ENCODE measurements around the gene C6orf15. TPM values are rescaled to one million over a fixed set of nuclear protein-coding genes. Genes with fewer than 3 reads are reported as not detected.

Gene C6orf15
- total RNA-seq, 1 donor from 2014 or later, result not detected

GRCh38 chr6:31111712-31112111 lies 663 bp downstream of the C6orf15 start:
- H3K9ac ChIP-seq (ENCODE audit: low read depth in 1 of 3, low read length in 3 of 3), result no peak overlapping the region
- no peak overlapping the region for H3K4me3 ChIP-seq (ENCODE audit: low read length in 3 of 3)
- no peaks in the 10 kb centered on the region for H3K9me3 ChIP-seq (ENCODE audit: control insufficient read depth in 3 of 3, low read length in 3 of 3)
- peaks cover 7 to 19% (median 12%) of the 10 kb centered on the region in 3 donors for H3K4me1 ChIP-seq (ENCODE audit: control insufficient read depth in 3 of 3, insufficient read depth in 3 of 3, low read length in 3 of 3)
- peaks cover 4 to 13% (median 8%) of the 10 kb centered on the region in 3 donors for H3K27me3 ChIP-seq (ENCODE audit: control insufficient read depth in 3 of 3, insufficient read depth in 3 of 3, low read length in 3 of 3)
- no peaks in the 10 kb centered on the region for H3K36me3 ChIP-seq (ENCODE audit: control insufficient read depth in 3 of 3, insufficient read depth in 3 of 3, low read length in 3 of 3)
- H3K27ac ChIP-seq (ENCODE audit: low read depth, low read length), result no peak overlapping the region

GRCh38 chr6:31110825-31111582 lies 1.4 kb downstream of the C6orf15 start:
- Histone ChIP-seq H3K9me3 (ENCODE audit: control insufficient read depth in 3 of 3, low read length in 3 of 3) (no peaks in the 10 kb centered on the region), H3K9ac (ENCODE audit: low read depth in 1 of 3, low read length in 3 of 3) (no peak overlapping the region), H3K36me3 (ENCODE audit: control insufficient read depth in 3 of 3, insufficient read depth in 3 of 3, low read length in 3 of 3) (no peaks in the 10 kb centered on the region), H3K4me1 (ENCODE audit: control insufficient read depth in 3 of 3, insufficient read depth in 3 of 3, low read length in 3 of 3) (peaks cover 7 to 13% (median 12%) of the 10 kb centered on the region in 3 donors), H3K4me3 (ENCODE audit: low read length in 3 of 3) (no peak overlapping the region), H3K27me3 (ENCODE audit: control insufficient read depth in 3 of 3, insufficient read depth in 3 of 3, low read length in 3 of 3) (peaks cover 4 to 13% (median 8%) of the 10 kb centered on the region in 3 donors), H3K27ac (ENCODE audit: low read depth, low read length) (no peak overlapping the region)

GRCh38 chr6:31107052-31107451 lies 5.3 kb downstream of the C6orf15 start:
- H3K27me3 ChIP-seq (ENCODE audit: control insufficient read depth in 3 of 3, insufficient read depth in 3 of 3, low read length in 3 of 3), result peaks cover 4 to 16% (median 8%) of the 10 kb centered on the region in 3 donors
- H3K4me3 ChIP-seq (ENCODE audit: low read length in 3 of 3), result no peak overlapping the region
- H3K9me3 ChIP-seq (ENCODE audit: control insufficient read depth in 3 of 3, low read length in 3 of 3), result no peaks in the 10 kb centered on the region
- H3K4me1 ChIP-seq (ENCODE audit: control insufficient read depth in 3 of 3, insufficient read depth in 3 of 3, low read length in 3 of 3), result no peaks in the 10 kb centered on the region
- H3K27ac ChIP-seq (ENCODE audit: low read depth, low read length), result no peak overlapping the region
- no peaks in the 10 kb centered on the region for H3K36me3 ChIP-seq (ENCODE audit: control insufficient read depth in 3 of 3, insufficient read depth in 3 of 3, low read length in 3 of 3)
- no peak overlapping the region for H3K9ac ChIP-seq (ENCODE audit: low read depth in 1 of 3, low read length in 3 of 3)

- H3K36me3 ChIP-seq (ENCODE audit: control insufficient read depth in 3 of 3, insufficient read depth in 3 of 3, low read length in 3 of 3), result no peaks in the 10 kb centered on the region
- peaks cover 0 to 3% (median 0%) of the 10 kb centered on the region in 3 donors for H3K27me3 ChIP-seq (ENCODE audit: control insufficient read depth in 3 of 3, insufficient read depth in 3 of 3, low read length in 3 of 3)
- H3K4me3 ChIP-seq (ENCODE audit: low read length in 3 of 3), result no peak overlapping the region
- no peaks in the 10 kb centered on the region for H3K4me1 ChIP-seq (ENCODE audit: control insufficient read depth in 3 of 3, insufficient read depth in 3 of 3, low read length in 3 of 3)
- H3K27ac ChIP-seq (ENCODE audit: low read depth, low read length), result no peak overlapping the region
- H3K9ac ChIP-seq (ENCODE audit: low read depth in 1 of 3, low read length in 3 of 3), result no peak overlapping the region
- no peaks in the 10 kb centered on the region for H3K9me3 ChIP-seq (ENCODE audit: control insufficient read depth in 3 of 3, low read length in 3 of 3)
Observed at GRCh38 chr6:31103136-31103535, 9.2 kb downstream of the C6orf15 start.

GRCh38 chr6:31098449-31098938 lies 13.9 kb downstream of the C6orf15 start:
- H3K4me1 ChIP-seq (ENCODE audit: control insufficient read depth in 3 of 3, insufficient read depth in 3 of 3, low read length in 3 of 3), result peaks cover 0 to 12% (median 11%) of the 10 kb centered on the region in 3 donors
- H3K27ac ChIP-seq (ENCODE audit: low read depth, low read length), result no peak overlapping the region
- H3K9ac ChIP-seq (ENCODE audit: low read depth in 1 of 3, low read length in 3 of 3), result no peak overlapping the region
- peaks cover 0 to under 1% (median 0%) of the 10 kb centered on the region in 3 donors for H3K27me3 ChIP-seq (ENCODE audit: control insufficient read depth in 3 of 3, insufficient read depth in 3 of 3, low read length in 3 of 3)
- H3K36me3 ChIP-seq (ENCODE audit: control insufficient read depth in 3 of 3, insufficient read depth in 3 of 3, low read length in 3 of 3), result no peaks in the 10 kb centered on the region
- H3K9me3 ChIP-seq (ENCODE audit: control insufficient read depth in 3 of 3, low read length in 3 of 3), result no peaks in the 10 kb centered on the region
- no peak overlapping the region for H3K4me3 ChIP-seq (ENCODE audit: low read length in 3 of 3)

GRCh38 chr6:31096656-31097055 lies 15.7 kb downstream of the C6orf15 start:
- H3K36me3 ChIP-seq (ENCODE audit: control insufficient read depth in 3 of 3, insufficient read depth in 3 of 3, low read length in 3 of 3), result no peaks in the 10 kb centered on the region
- no peaks in the 10 kb centered on the region for H3K27me3 ChIP-seq (ENCODE audit: control insufficient read depth in 3 of 3, insufficient read depth in 3 of 3, low read length in 3 of 3)

GRCh38 chr6:31096215-31096614 lies 16.2 kb downstream of the C6orf15 start:
- no peak overlapping the region for H3K27ac ChIP-seq (ENCODE audit: low read depth, low read length)
- H3K27me3 ChIP-seq (ENCODE audit: control insufficient read depth in 3 of 3, insufficient read depth in 3 of 3, low read length in 3 of 3), result no peaks in the 10 kb centered on the region
- no peaks in the 10 kb centered on the region for H3K9me3 ChIP-seq (ENCODE audit: control insufficient read depth in 3 of 3, low read length in 3 of 3)
- H3K4me3 ChIP-seq (ENCODE audit: low read length in 3 of 3), result no peak overlapping the region
- H3K4me1 ChIP-seq (ENCODE audit: control insufficient read depth in 3 of 3, insufficient read depth in 3 of 3, low read length in 3 of 3), result peaks cover 0 to 12% (median 11%) of the 10 kb centered on the region in 3 donors
- H3K36me3 ChIP-seq (ENCODE audit: control insufficient read depth in 3 of 3, insufficient read depth in 3 of 3, low read length in 3 of 3), result no peaks in the 10 kb centered on the region
- no peak overlapping the region for H3K9ac ChIP-seq (ENCODE audit: low read depth in 1 of 3, low read length in 3 of 3)

More at GRCh38 chr6:31096656-31097055, 15.7 kb downstream of the C6orf15 start:
- no peaks in the 10 kb centered on the region for H3K9me3 ChIP-seq (ENCODE audit: control insufficient read depth in 3 of 3, low read length in 3 of 3)
- no peak overlapping the region for H3K27ac ChIP-seq (ENCODE audit: low read depth, low read length)
- H3K4me1 ChIP-seq (ENCODE audit: control insufficient read depth in 3 of 3, insufficient read depth in 3 of 3, low read length in 3 of 3), result peaks cover 0 to 12% (median 11%) of the 10 kb centered on the region in 3 donors
- no peak overlapping the region for H3K9ac ChIP-seq (ENCODE audit: low read depth in 1 of 3, low read length in 3 of 3)
- H3K4me3 ChIP-seq (ENCODE audit: low read length in 3 of 3), result no peak overlapping the region

- no peaks in the 10 kb centered on the region for H3K27me3 ChIP-seq (ENCODE audit: control insufficient read depth in 3 of 3, insufficient read depth in 3 of 3, low read length in 3 of 3)
- H3K9me3 ChIP-seq (ENCODE audit: control insufficient read depth in 3 of 3, low read length in 3 of 3), result no peaks in the 10 kb centered on the region
Observed at GRCh38 chr6:31094389-31094881, 17.9 kb downstream of the C6orf15 start.

GRCh38 chr6:31092769-31093505 lies 19.4 kb downstream of the C6orf15 start:
- H3K4me3 ChIP-seq (ENCODE audit: low read length in 3 of 3), result no peak overlapping the region
- no peaks in the 10 kb centered on the region for H3K9me3 ChIP-seq (ENCODE audit: control insufficient read depth in 3 of 3, low read length in 3 of 3)
- H3K9ac ChIP-seq (ENCODE audit: low read depth in 1 of 3, low read length in 3 of 3), result no peak overlapping the region
- peaks cover 0 to 12% (median 11%) of the 10 kb centered on the region in 3 donors for H3K4me1 ChIP-seq (ENCODE audit: control insufficient read depth in 3 of 3, insufficient read depth in 3 of 3, low read length in 3 of 3)
- H3K27me3 ChIP-seq (ENCODE audit: control insufficient read depth in 3 of 3, insufficient read depth in 3 of 3, low read length in 3 of 3), result no peaks in the 10 kb centered on the region
- no peak overlapping the region for H3K27ac ChIP-seq (ENCODE audit: low read depth, low read length)
- H3K36me3 ChIP-seq (ENCODE audit: control insufficient read depth in 3 of 3, insufficient read depth in 3 of 3, low read length in 3 of 3), result no peaks in the 10 kb centered on the region

More at GRCh38 chr6:31094389-31094881, 17.9 kb downstream of the C6orf15 start:
- no peak overlapping the region for H3K27ac ChIP-seq (ENCODE audit: low read depth, low read length)
- peaks cover 0 to 12% (median 11%) of the 10 kb centered on the region in 3 donors for H3K4me1 ChIP-seq (ENCODE audit: control insufficient read depth in 3 of 3, insufficient read depth in 3 of 3, low read length in 3 of 3)
- H3K4me3 ChIP-seq (ENCODE audit: low read length in 3 of 3), result no peak overlapping the region
- no peak overlapping the region for H3K9ac ChIP-seq (ENCODE audit: low read depth in 1 of 3, low read length in 3 of 3)
- no peaks in the 10 kb centered on the region for H3K36me3 ChIP-seq (ENCODE audit: control insufficient read depth in 3 of 3, insufficient read depth in 3 of 3, low read length in 3 of 3)

All from skeletal muscle tissue (tissue), 4 donors.